ENCODE data around the gene SLC6A3.

Gene SLC6A3

GRCh38 chr5:1413611-1414241, 31.5 kb downstream of the SLC6A3 start:
- DNase-seq (ENCODE audit: extremely low read depth, low read depth), result no peak
- TF ChIP-seq CTCF (IDR thresholded peaks at IDR 0.05; ENCODE audit: low read depth, low read length, missing control alignments), result no peak
- no peak overlapping the region for H3K4me3 ChIP-seq (replicated peaks; ENCODE audit: low read depth, low read length)

GRCh38 chr5:1413211-1413610, 32.0 kb downstream of the SLC6A3 start:
- DNase-seq (ENCODE audit: extremely low read depth, low read depth), result no peak
- H3K4me3 ChIP-seq (replicated peaks; ENCODE audit: low read depth, low read length), result no peak overlapping the region
- TF ChIP-seq CTCF (IDR thresholded peaks at IDR 0.05; ENCODE audit: low read depth, low read length, missing control alignments), result no peak

GRCh38 chr5:1412621-1413020, 32.6 kb downstream of the SLC6A3 start:
- TF ChIP-seq CTCF (IDR thresholded peaks at IDR 0.05; ENCODE audit: low read depth, low read length, missing control alignments), result no peak
- no peak for DNase-seq (ENCODE audit: extremely low read depth, low read depth)
- no peak overlapping the region for H3K4me3 ChIP-seq (replicated peaks; ENCODE audit: low read depth, low read length)

- DNase-seq (ENCODE audit: extremely low read depth, low read depth), result no peak
- no peak overlapping the region for H3K4me3 ChIP-seq (replicated peaks; ENCODE audit: low read depth, low read length)
- no peak for TF ChIP-seq CTCF (IDR thresholded peaks at IDR 0.05; ENCODE audit: low read depth, low read length, missing control alignments)
These were observed 33.1 kb downstream of the SLC6A3 start for GRCh38 chr5:1412163-1412562.

GRCh38 chr5:1411099-1411498, 34.1 kb downstream of the SLC6A3 start:
- no peak for TF ChIP-seq CTCF (IDR thresholded peaks at IDR 0.05; ENCODE audit: low read depth, low read length, missing control alignments)
- no peak overlapping the region for H3K4me3 ChIP-seq (replicated peaks; ENCODE audit: low read depth, low read length)
- DNase-seq (ENCODE audit: extremely low read depth, low read depth), result no peak

GRCh38 chr5:1410156-1411014, 34.9 kb downstream of the SLC6A3 start:
- no peak for TF ChIP-seq CTCF (IDR thresholded peaks at IDR 0.05; ENCODE audit: low read depth, low read length, missing control alignments)
- DNase-seq (ENCODE audit: extremely low read depth, low read depth), result no peak
- no peak overlapping the region for H3K4me3 ChIP-seq (replicated peaks; ENCODE audit: low read depth, low read length)
